ENCODE data around the gene BRD3OS.

GRCh38 chr9:133991214-133991921 lies 33.9 kb upstream of the BRD3OS start:
- TF ChIP-seq, protein P1, sequence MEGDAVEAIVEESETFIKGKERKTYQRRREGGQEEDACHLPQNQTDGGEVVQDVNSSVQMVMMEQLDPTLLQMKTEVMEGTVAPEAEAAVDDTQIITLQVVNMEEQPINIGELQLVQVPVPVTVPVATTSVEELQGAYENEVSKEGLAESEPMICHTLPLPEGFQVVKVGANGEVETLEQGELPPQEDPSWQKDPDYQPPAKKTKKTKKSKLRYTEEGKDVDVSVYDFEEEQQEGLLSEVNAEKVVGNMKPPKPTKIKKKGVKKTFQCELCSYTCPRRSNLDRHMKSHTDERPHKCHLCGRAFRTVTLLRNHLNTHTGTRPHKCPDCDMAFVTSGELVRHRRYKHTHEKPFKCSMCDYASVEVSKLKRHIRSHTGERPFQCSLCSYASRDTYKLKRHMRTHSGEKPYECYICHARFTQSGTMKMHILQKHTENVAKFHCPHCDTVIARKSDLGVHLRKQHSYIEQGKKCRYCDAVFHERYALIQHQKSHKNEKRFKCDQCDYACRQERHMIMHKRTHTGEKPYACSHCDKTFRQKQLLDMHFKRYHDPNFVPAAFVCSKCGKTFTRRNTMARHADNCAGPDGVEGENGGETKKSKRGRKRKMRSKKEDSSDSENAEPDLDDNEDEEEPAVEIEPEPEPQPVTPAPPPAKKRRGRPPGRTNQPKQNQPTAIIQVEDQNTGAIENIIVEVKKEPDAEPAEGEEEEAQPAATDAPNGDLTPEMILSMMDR (CRISPR knock-in tag; IDR thresholded peaks at IDR 0.05) = no peak
- peak; percentile 10 for TF ChIP-seq RBFOX2 (IDR thresholded peaks at IDR 0.05; ENCODE audit: low read depth, low read length)
- no peak for TF ChIP-seq PAF1 (CRISPR knock-in tag; IDR thresholded peaks at IDR 0.05)
- TF ChIP-seq ZNF3 (CRISPR knock-in tag; IDR thresholded peaks at IDR 0.05) = no peak
- TF ChIP-seq, protein P2, sequence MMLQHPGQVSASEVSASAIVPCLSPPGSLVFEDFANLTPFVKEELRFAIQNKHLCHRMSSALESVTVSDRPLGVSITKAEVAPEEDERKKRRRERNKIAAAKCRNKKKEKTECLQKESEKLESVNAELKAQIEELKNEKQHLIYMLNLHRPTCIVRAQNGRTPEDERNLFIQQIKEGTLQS (CRISPR knock-in tag; IDR thresholded peaks at IDR 0.05) = no peak
- TF ChIP-seq HHEX (CRISPR knock-in tag; IDR thresholded peaks at IDR 0.05) = no peak
- TF ChIP-seq ZC3H13 (CRISPR knock-in tag; IDR thresholded peaks at IDR 0.05) = peak; percentile 29; the same call in 1 of the 2 replicates
- TF ChIP-seq, protein P3, sequence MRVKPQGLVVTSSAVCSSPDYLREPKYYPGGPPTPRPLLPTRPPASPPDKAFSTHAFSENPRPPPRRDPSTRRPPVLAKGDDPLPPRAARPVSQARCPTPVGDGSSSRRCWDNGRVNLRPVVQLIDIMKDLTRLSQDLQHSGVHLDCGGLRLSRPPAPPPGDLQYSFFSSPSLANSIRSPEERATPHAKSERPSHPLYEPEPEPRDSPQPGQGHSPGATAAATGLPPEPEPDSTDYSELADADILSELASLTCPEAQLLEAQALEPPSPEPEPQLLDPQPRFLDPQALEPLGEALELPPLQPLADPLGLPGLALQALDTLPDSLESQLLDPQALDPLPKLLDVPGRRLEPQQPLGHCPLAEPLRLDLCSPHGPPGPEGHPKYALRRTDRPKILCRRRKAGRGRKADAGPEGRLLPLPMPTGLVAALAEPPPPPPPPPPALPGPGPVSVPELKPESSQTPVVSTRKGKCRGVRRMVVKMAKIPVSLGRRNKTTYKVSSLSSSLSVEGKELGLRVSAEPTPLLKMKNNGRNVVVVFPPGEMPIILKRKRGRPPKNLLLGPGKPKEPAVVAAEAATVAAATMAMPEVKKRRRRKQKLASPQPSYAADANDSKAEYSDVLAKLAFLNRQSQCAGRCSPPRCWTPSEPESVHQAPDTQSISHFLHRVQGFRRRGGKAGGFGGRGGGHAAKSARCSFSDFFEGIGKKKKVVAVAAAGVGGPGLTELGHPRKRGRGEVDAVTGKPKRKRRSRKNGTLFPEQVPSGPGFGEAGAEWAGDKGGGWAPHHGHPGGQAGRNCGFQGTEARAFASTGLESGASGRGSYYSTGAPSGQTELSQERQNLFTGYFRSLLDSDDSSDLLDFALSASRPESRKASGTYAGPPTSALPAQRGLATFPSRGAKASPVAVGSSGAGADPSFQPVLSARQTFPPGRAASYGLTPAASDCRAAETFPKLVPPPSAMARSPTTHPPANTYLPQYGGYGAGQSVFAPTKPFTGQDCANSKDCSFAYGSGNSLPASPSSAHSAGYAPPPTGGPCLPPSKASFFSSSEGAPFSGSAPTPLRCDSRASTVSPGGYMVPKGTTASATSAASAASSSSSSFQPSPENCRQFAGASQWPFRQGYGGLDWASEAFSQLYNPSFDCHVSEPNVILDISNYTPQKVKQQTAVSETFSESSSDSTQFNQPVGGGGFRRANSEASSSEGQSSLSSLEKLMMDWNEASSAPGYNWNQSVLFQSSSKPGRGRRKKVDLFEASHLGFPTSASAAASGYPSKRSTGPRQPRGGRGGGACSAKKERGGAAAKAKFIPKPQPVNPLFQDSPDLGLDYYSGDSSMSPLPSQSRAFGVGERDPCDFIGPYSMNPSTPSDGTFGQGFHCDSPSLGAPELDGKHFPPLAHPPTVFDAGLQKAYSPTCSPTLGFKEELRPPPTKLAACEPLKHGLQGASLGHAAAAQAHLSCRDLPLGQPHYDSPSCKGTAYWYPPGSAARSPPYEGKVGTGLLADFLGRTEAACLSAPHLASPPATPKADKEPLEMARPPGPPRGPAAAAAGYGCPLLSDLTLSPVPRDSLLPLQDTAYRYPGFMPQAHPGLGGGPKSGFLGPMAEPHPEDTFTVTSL (CRISPR knock-in tag; IDR thresholded peaks at IDR 0.05; ENCODE audit: borderline replicate concordance) = no peak
- no peak for TF ChIP-seq ZNF205 (CRISPR knock-in tag; IDR thresholded peaks at IDR 0.05)
- no peak for TF ChIP-seq ZNF296 (CRISPR knock-in tag; conservative IDR thresholded peaks at IDR 0.05)
- TF ChIP-seq CEBPB (IDR thresholded peaks at IDR 0.05; ENCODE audit: borderline replicate concordance, low read depth, low read length) = no peak
- TF ChIP-seq ZNF383 (CRISPR knock-in tag; IDR thresholded peaks at IDR 0.05; ENCODE audit: borderline replicate concordance) = no peak
- no peak for TF ChIP-seq ZFP41 (CRISPR knock-in tag; IDR thresholded peaks at IDR 0.05; ENCODE audit: borderline replicate concordance)
